Measurements from ENCODE around the gene OXNAD1.

Gene OXNAD1

DNA sequence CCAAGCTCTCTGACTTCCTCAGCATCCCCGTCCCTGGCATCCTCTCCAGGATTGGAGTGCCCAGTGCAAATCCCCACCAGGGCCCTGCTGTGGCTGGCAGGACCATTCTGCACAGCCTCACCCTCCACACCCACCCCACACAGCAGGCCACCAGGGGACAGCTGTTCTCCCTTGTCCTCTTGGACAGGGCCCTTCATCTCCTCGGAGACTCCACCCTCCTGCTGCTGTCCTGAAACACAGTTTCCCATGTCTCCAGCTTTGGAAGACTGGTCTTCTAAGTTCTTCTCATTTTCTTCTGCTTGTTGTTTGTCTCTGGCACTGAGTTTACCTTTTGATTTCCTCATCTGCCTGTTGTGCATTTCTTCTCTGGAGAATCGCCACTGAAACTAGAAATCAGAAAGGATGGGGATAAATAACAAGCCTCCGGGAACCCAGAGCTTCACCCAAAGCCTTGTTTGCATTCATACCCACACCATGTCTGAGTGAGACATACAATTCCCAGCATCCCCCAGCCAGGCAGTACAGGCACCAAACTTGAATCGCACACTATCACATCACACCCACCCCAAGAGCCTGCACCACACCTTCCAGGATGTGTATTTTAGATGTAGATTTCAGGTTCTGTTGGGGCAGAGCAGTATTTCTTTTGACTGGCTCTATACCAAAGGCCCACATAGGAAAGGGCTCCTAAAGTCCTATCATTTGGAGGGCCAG, 52.0 kb downstream of the OXNAD1 start:
- no peak for DNase-seq (ENCODE audit: low read depth)

DNA sequence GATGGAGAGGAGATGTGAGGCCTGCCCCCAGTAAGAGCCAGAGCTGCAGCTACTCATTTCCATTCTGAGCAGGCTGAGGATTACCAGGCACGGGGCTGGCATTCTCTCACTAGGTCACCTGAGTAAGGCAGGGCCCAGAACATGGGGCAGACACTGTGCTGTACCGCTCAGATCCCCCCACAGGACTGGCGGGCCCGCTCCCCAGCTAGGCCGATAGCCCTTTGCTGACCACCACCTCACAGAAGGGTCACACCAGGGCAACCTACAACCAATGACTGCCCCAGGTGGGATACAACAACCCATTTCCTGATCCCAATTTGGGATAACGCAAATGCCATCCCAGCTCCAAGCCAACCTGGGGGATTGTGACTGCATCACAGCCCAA, 52.5 kb downstream of the OXNAD1 start:
- DNase-seq (ENCODE audit: low read depth): no peak
- TF ChIP-seq, protein P1, sequence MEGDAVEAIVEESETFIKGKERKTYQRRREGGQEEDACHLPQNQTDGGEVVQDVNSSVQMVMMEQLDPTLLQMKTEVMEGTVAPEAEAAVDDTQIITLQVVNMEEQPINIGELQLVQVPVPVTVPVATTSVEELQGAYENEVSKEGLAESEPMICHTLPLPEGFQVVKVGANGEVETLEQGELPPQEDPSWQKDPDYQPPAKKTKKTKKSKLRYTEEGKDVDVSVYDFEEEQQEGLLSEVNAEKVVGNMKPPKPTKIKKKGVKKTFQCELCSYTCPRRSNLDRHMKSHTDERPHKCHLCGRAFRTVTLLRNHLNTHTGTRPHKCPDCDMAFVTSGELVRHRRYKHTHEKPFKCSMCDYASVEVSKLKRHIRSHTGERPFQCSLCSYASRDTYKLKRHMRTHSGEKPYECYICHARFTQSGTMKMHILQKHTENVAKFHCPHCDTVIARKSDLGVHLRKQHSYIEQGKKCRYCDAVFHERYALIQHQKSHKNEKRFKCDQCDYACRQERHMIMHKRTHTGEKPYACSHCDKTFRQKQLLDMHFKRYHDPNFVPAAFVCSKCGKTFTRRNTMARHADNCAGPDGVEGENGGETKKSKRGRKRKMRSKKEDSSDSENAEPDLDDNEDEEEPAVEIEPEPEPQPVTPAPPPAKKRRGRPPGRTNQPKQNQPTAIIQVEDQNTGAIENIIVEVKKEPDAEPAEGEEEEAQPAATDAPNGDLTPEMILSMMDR (conservative IDR thresholded peaks at IDR 0.05; ENCODE audit: low read length): no peak
- H3K4me3 ChIP-seq (ENCODE audit: low read length): no peak overlapping the region

More for the DNA sequence above, 52.0 kb downstream of the OXNAD1 start:
- TF ChIP-seq, protein P1 (conservative IDR thresholded peaks at IDR 0.05; ENCODE audit: low read length): no peak
- H3K4me3 ChIP-seq (ENCODE audit: low read length): no peak overlapping the region

DNA sequence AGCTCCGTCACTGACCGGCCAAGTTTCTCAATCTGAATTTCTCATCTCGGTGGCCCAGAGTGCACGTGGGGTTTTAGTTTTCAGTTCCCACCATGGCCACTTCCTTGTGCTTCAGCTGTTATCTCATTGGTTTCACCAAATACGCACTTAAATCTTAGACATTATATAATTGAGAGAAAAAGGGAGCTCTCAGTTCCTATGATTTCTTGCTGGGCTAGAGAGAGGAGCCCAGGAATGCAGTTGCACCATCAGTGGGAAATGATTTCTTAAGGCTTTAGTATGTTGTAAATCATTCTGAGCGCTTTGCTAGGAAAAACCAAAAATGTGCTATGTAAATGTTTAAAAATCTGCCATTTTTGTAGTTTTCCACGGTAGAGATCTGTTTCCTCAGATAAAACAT, 53.2 kb downstream of the OXNAD1 start:
- DNase-seq (ENCODE audit: low read depth): peak; percentile 87
- H3K4me3 ChIP-seq (ENCODE audit: low read length): no peak overlapping the region
- TF ChIP-seq, protein P1 (conservative IDR thresholded peaks at IDR 0.05; ENCODE audit: low read length): no peak

GRCh38 chr3:16319307-16319706, 54.3 kb downstream of the OXNAD1 start:
- no peak for DNase-seq (ENCODE audit: low read depth)

GRCh38 chr3:16319723-16320122, 54.7 kb downstream of the OXNAD1 start:
- TF ChIP-seq, protein P1 (conservative IDR thresholded peaks at IDR 0.05; ENCODE audit: low read length): no peak
- H3K4me3 ChIP-seq (ENCODE audit: low read length): no peak overlapping the region
- no peak for DNase-seq (ENCODE audit: low read depth)

More at GRCh38 chr3:16319307-16319706, 54.3 kb downstream of the OXNAD1 start:
- TF ChIP-seq, protein P1 (conservative IDR thresholded peaks at IDR 0.05; ENCODE audit: low read length): peak; percentile 18; the same call in 1 of the 2 replicates
- no peak overlapping the region for H3K4me3 ChIP-seq (ENCODE audit: low read length)

GRCh38 chr3:16320711-16321110, 55.7 kb downstream of the OXNAD1 start:
- DNase-seq (ENCODE audit: low read depth): no peak

GRCh38 chr3:16322189-16322588, 57.2 kb downstream of the OXNAD1 start:
- no peak overlapping the region for H3K4me3 ChIP-seq (ENCODE audit: low read length)
- TF ChIP-seq, protein P1 (conservative IDR thresholded peaks at IDR 0.05; ENCODE audit: low read length): no peak
- DNase-seq (ENCODE audit: low read depth): no peak

More at GRCh38 chr3:16320711-16321110, 55.7 kb downstream of the OXNAD1 start:
- TF ChIP-seq, protein P1 (conservative IDR thresholded peaks at IDR 0.05; ENCODE audit: low read length): no peak
- no peak overlapping the region for H3K4me3 ChIP-seq (ENCODE audit: low read length)

Data from AG10803 (cell line).